ENCODE results near the gene APOM. TPM values are rescaled to one million over a fixed set of nuclear protein-coding genes. Genes with fewer than 3 reads are reported as not detected.

APOM gene
- total RNA-seq: 1.2 and 1.4 TPM in 2 replicates

DNA sequence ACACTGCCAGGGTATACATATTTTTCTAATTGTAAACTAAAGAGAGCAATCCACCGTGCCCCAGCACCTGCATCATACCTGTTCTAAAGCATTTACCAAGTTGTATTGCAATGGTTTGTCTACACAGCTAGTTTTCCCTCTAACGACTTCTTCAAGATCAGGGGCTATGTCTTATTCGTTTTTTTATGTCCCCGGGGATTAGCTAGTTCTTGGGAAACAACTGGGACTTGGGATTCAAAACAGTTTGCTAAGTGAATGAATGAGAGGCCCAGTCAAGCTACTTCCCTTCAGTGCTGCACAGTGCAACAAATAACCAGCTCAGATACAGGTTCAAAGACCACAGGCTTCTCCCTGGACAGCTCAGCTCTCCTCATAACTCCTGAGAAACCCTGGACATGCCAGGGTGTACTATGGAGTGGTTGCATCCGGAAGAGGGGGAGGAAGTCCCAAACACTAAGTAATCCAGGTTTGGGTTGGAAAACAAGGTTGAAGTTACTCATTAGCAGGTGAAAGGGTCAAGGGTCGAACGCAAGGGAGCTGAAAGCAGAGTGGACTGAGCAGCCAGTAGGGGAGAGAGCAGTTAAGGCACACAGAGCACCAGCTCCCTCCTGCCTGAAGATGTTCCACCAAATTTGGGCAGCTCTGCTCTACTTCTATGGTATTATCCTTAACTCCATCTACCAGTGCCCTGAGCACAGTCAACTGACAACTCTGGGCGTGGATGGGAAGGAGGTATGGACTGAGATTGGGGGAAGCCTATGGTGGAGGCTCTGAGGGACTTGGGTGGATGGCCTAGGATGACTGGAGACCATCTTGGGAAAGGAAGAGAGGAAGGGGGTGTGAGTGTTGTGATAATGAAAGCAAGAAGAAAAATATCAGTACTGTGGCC, at the start of gene APOM:
TSS of gene APOM (plus strand) at position 546 of the 889 bp plus-strand sequence. CDS start at position 619, 73 bp downstream.

DNA sequence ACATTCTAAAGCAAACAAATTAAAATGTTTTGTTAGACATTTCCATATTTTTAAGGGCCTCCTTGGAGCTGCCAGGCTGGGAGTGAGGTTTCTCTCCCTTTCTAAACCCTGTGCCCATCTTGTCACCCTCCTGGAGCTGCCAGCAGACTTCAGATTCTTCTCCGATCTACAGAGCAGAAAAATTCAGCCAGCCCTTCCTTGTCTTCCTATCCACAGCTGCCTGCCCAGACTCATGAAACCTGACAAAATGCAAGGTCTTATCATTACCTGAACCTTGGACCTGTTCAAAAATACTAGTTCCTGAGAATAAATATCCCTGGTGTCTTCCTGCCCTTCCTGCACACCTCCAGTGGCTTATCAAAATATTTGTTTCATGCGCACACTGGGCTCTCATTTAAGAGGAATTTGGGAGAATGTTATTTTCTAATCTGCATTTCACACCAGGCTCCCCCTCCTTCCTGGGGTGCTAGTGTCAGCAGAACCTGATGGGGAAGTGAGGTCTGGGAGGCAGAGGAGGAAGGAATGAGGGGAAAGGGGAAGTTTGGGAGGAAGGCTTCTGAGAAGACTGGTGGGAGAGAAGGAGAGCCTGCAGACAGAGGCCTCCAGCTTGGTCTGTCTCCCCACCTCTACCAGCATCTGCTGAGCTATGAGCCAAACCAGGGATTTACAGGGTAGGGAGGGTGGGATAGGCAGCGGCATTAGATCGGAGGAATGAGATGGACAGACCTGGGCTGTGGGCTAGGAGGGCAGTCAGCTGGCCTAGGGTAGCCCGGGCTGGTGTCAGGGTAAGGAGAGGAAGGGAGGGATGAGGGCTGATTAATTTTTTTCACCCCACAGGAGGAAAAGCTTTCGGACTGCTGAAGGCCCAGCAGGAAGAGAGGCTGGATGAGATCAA, 40.8 kb upstream of the APOM start, which contains the start of gene AIF1:
TSS of gene AIF1 (plus strand) at position 551 of the 895 bp plus-strand sequence. CDS start at position 647, 96 bp downstream.

DNA sequence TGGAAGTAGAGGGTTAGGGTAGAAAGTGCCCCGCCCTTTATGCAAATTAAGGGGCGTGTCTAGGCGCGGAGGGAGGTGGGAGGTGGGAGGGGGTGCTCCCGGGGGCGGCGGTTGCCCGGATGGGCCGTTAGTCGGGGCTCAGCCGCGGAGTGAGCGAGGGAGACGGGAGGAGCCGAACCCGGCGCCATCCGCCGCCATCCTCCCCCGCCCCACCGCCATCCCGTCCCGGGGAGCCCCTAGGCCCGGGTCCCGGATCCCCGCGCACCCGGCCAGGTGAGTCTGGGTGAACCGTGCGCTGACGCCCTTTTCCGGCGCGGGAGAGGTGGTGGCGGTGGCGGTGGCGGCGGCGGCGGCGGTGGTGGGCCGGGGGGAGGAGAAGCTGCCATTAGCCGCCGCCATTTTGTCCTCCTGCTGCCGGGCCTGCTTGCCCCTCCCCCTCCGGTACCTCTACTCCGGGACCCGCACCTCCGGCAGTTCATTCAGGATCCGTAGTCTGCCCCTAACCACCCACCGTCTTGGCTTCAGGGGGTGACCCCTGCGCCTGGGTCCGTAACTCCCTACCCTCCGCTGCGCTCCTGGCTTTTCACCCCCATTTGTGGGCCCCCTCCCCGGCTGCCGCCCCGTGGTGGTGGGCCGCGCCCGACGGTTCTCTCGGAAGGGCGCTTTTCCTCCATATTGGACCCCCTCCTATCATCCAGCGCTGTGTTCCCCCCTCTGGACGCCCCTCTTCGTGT, 34.9 kb upstream of the APOM start, which contains the start of gene PRRC2A:
TSS of gene PRRC2A (plus strand) at position 130 of the 734 bp plus-strand sequence. CDS start 2,075 bp downstream, outside the sequence.

DNA sequence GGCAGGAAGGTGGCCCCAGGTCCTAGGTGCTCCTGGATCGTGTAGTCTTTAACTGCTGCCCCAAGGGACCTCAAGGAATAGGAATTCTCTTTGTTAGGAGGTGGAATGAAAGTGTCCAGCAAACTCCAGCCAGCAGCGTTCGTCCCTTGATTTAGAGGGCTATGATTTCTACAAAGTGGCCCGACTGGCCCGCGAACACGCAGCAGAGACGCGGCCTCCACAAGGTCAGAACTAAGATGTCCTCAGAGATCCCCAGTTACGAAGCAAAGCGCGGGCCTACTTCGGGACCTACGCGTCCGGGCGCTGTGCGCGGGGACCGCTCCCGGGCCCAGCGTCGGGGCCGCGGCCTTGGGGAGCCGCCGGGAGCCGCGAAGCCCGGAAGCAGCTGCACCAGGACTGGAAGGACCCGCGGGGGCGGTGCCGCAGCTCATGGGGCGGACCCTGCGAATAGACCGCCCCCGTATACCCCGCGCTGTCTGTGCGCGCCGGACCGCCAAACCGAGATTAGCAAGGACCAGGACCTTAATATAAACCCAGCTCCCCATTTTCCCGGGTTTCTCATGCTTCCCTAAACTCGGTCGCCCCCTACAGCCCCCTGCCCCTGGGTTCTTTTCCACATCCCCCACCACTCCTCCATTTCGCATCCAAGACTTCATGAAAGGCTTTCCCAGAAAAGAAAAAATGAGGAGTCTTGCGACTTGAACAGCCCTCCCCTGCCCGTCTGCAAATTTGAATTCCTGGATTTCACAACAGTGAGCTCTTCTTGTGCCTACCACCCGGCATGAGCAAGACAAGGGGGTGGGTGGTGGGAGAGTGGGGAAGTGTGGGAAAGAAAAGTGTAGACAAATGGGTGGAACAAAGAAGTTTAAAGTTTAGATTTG, 4.9 kb downstream of the APOM start, which contains the start of gene C6orf47:
TSS of gene C6orf47 (minus strand) at position 398 of the 881 bp plus-strand sequence. CDS start 831 bp downstream, outside the sequence.

DNA sequence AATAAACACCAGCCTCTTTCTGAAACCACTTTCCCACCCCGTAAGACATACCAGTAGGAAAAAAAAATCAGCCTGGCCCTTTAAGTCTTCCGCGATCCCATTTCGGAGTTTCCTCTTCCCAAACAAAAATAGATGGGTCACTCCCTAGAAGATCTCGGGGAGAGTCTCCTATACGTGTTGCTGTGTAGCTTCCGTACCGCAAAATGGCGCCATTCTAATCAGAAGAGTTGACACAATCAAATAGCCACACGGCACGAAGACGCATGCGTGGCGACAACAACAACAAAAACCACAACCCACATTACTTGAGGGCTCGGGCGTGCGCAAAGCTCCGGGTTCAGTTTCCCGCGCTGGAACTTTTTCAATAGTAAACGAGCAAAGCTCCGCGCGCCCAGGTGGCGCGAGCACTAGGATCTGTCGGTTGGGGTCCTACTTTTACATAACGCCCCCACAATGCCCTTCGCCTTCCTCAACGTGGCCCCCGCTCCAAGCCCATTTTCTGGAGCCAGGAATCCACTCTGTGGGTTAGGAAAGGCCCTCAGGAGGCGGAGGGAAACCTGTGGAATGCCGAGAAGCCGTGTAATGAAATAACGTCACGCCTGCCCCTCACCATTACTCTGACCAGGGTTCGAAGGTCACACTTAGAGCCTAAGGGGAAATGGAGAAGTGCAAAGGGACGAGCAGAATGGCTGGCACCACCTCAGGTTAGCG, 9.3 kb downstream of the APOM start, which contains the start of gene GPANK1:
TSS of gene GPANK1 (minus strand) at position 208 of the 711 bp plus-strand sequence. CDS start 519 bp downstream, outside the sequence.

DNA sequence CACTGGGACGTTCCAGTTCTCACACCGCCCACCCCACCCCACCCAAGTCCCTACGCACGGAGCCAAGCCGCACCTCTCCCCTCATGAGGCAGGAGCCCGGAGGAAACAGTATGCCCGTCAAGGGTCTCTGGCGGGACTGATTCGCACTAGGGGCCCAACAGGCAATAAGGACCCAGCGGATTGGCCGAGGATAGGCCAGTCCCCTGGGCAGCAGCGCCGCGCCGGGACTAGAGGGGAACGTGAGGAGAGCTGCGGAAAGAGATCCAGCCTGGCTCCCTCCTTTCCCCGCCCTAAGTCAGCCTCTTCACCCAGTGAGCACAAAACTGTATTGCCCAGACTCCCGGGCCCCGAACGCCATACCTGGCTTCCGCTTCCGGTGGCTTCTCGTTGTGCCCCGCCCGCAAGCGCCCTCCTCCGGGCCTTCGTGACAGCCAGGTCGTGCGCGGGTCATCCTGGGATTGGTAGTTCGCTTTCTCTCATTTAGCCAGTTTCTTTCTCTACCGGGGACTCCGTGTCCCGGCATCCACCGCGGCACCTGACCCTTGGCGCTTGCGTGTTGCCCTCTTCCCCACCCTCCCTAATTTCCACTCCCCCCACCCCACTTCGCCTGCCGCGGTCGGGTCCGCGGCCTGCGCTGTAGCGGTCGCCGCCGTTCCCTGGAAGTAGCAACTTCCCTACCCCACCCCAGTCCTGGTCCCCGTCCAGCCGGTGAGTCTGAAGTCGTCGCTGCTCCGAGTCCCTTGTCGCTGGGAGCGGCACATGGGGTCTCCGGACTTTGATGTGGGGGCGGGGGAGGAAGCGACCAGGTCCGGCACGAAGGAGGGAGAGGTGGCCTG, 10.0 kb downstream of the APOM start, which contains the start of gene CSNK2B:
TSS of gene CSNK2B (plus strand) at position 580 of the 836 bp plus-strand sequence. CDS start 752 bp downstream, outside the sequence.

DNA sequence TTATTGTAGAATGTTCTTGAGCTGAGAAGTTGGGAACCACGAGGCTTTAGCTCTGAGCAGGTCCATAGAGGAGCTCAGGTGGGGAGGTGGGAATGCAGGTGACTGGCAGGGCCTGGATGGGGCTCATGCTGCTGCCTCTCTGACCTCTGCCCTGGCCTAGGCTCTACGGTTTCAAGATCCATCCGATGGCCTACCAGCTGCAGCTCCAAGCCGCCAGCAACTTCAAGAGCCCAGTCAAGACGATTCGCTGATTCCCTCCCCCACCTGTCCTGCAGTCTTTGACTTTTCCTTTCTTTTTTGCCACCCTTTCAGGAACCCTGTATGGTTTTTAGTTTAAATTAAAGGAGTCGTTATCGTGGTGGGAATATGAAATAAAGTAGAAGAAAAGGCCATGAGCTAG, 14.0 kb downstream of the APOM start, which contains the start of gene LY6G5B:
TSS of gene LY6G5B (plus strand) at position 301 of the 400 bp plus-strand sequence. CDS start 975 bp downstream, outside the sequence.

DNA sequence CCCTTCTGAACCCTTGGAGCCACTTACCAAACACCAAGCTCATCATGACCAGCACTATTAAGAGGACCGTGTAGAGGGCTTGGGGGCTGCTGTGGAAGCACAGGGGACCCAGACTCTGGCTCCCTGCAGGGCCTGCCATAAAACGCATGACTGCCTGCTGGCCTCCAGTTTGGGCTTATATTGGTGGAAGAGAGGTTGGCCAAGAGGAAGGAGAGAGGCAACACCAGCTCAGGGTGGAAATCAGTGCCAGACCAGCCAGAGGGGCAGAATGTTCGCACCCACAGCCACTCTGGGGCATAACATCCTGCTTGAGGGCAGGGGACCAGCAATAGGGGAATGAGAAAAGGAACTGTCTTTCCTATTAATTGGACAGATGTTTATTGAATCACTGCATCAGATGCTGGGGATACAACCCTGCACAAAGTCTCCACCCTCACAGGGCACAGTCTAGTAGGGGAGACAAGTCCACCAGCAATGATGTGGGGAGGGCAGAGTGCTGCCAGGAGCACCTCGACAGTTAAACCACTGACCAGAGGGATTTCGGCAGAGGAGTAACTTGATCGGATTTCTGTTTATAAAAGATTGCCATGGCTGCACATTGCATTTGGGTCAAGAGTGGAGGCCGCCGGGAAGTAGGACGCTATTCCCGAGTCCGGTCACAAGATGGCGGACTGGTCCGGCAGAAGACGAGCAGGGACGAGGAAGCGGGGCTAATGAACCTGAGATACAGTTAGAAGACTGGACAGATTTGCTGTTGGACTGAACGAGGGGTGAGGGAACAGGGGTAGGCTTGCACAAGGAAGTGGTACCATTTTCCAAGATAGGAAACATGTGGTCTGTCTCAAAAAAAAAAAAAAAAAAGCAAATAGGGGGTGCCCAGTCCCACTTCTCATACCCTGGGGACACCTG, 24.8 kb downstream of the APOM start, which contains the start of gene LY6G5C:
TSS of gene LY6G5C (minus strand) at position 842 of the 909 bp plus-strand sequence. CDS start at position 148, 694 bp downstream.

DNA sequence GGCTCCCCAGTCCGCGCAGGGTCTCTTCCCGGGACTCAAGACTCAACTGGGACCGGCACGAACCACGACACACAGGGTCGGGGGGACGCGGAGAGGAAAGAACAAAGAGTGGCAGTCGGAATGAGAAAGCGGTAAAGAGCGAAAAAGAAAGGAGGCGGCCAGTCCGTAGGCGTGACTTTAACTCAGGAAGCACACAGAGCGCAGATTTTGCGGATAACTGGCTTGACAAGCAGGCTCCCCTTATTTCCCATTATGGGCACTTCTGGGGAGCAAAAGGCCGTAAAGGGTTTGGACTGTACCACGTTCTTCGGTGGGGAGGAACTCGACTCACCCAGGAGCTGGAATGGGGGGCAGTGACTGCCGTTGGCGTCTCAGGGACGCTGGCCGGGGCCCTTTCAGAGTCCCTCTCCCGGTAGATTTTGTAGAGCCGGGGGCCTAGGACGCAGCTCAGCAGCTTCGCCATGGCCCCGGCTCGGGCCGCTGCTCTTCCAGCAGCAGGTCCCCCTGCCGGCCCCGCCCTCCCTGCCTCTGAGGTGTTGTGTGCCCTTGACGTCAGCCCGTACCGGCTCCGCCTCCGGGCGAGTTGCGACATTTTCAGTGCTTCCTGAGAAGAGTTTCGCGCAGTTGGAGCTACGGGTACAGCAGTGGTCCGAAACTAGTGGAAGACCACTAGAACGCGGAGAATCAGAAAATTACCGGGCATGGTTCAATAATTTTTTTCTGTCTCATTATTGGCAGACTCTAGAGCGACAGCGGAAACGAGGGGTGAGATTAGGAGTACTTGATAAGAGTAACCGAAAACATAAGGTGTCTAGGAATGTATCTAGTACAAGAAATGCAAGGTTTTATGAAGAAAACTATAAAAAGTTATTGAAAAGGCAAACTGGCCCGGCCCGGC, 47.4 kb downstream of the APOM start, which contains the start of gene ABHD16A:
TSS of gene ABHD16A (minus strand) at position 506 of the 898 bp plus-strand sequence. CDS start at position 463, 43 bp downstream.

DNA sequence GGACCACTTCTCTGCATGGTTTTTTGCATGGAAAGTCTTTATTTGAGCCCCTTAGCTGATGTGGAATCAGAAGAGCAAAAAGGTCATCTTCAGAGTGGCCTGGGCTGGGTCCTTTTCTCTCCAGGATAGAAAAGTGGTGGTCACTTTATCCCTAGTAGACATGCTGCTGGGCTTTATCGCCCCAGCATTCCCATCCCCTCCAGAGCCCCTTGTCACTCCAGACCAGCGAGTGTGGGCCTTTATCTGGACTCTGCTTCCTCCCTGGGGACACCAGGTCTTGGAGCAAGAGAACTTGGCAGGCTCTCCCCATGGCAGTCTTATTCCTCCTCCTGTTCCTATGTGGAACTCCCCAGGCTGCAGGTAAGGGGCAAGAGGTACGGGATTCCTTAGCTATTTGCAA, 50.9 kb downstream of the APOM start, which contains the start of gene LY6G6F:
TSS of gene LY6G6F (plus strand) at position 268 of the 400 bp plus-strand sequence. CDS start at position 309, 41 bp downstream.

Other genes with a start within 250 kb of the APOM start
- 19.6 and 21.7 TPM in 2 replicates for gene MICB, start 157.7 kb upstream of the APOM start, total RNA-seq
- gene MCCD1, start 126.9 kb upstream of the APOM start, total RNA-seq: not detected in 2 replicates
- gene DDX39B, start 113.9 kb upstream of the APOM start, total RNA-seq: 338 and 363 TPM in 2 replicates
- 0.07 and 0.39 TPM in 2 replicates for gene ATP6V1G2, start 109.3 kb upstream of the APOM start, total RNA-seq
- 12.9 and 16.2 TPM in 2 replicates for gene NFKBIL1, start 108.3 kb upstream of the APOM start, total RNA-seq
- 0.13 TPM in 1 of 2 replicates, not detected in the other for gene LTA, start 83.6 kb upstream of the APOM start, total RNA-seq
- gene TNF, start 80.3 kb upstream of the APOM start, total RNA-seq: 0.20 TPM in 1 of 2 replicates, not detected in the other
- 2.2 and 7.0 TPM in 2 replicates for gene LTB, start 73.5 kb upstream of the APOM start, total RNA-seq
- 0.20 and 0.98 TPM in 2 replicates for gene LST1, start 69.6 kb upstream of the APOM start, total RNA-seq
- gene NCR3, start 62.9 kb upstream of the APOM start, total RNA-seq: not detected in 2 replicates
- not detected in 2 replicates for gene AIF1, start 40.7 kb upstream of the APOM start, total RNA-seq
- gene PRRC2A, start 35.2 kb upstream of the APOM start, total RNA-seq: 90.2 and 95.7 TPM in 2 replicates
- 273 and 296 TPM in 2 replicates for gene BAG6, start 3.2 kb upstream of the APOM start, total RNA-seq
- 14.2 and 15.2 TPM in 2 replicates for gene C6orf47, start 4.9 kb downstream of the APOM start, total RNA-seq
- gene GPANK1, start 9.1 kb downstream of the APOM start, total RNA-seq: 11.7 and 17.9 TPM in 2 replicates
- 279 and 308 TPM in 2 replicates for gene CSNK2B, start 10.2 kb downstream of the APOM start, total RNA-seq
- 0.93 and 3.1 TPM in 2 replicates for gene LY6G5B, start 14.1 kb downstream of the APOM start, total RNA-seq
- gene LY6G5C, start 25.2 kb downstream of the APOM start, total RNA-seq: 2.5 and 3.3 TPM in 2 replicates
- gene ABHD16A, start 47.4 kb downstream of the APOM start, total RNA-seq: 36.2 and 38.2 TPM in 2 replicates
- gene LY6G6F, start 51.0 kb downstream of the APOM start, total RNA-seq: not detected in 2 replicates
- gene LY6G6D, start 59.5 kb downstream of the APOM start, total RNA-seq: not detected in 2 replicates
- gene LY6G6C, start 65.9 kb downstream of the APOM start, total RNA-seq: not detected in 2 replicates
- not detected in 2 replicates for gene MPIG6B, start 67.5 kb downstream of the APOM start, total RNA-seq
- gene DDAH2, start 73.4 kb downstream of the APOM start, total RNA-seq: 90.3 and 106 TPM in 2 replicates
- 1,055 and 1,092 TPM in 2 replicates for gene CLIC1, start 80.6 kb downstream of the APOM start, total RNA-seq
- 8.3 and 14.5 TPM in 2 replicates for gene MSH5, start 84.1 kb downstream of the APOM start, total RNA-seq
- 0.67 and 1.7 TPM in 2 replicates for gene SAPCD1, start 106.8 kb downstream of the APOM start, total RNA-seq
- gene VWA7, start 121.4 kb downstream of the APOM start, total RNA-seq: 0.49 and 1.6 TPM in 2 replicates
- gene VARS1, start 139.9 kb downstream of the APOM start, total RNA-seq: 102 and 107 TPM in 2 replicates
- 117 and 140 TPM in 2 replicates for gene LSM2, start 151.1 kb downstream of the APOM start, total RNA-seq
- gene HSPA1L, start 159.4 kb downstream of the APOM start, total RNA-seq: 0.33 and 0.39 TPM in 2 replicates
- gene HSPA1A, start 159.6 kb downstream of the APOM start, total RNA-seq: 158 and 167 TPM in 2 replicates
- gene HSPA1B, start 171.8 kb downstream of the APOM start, total RNA-seq: 110 and 126 TPM in 2 replicates
- 96.4 and 102 TPM in 2 replicates for gene NEU1, start 206.9 kb downstream of the APOM start, total RNA-seq
- 0.30 and 0.33 TPM in 2 replicates for gene SLC44A4, start 223.1 kb downstream of the APOM start, total RNA-seq
- gene EHMT2, start 241.8 kb downstream of the APOM start, total RNA-seq: 35.4 and 39.2 TPM in 2 replicates
- gene ZBTB12, start 246.2 kb downstream of the APOM start, total RNA-seq: 0.53 and 0.54 TPM in 2 replicates

Measured in mammary microvascular endothelial cell (primary cell).